GM18511 (cell line): ENCODE results near the gene TMC7.

ENCODE experiments used
- ATAC-seq: cut with Tn5 transposase; IDR thresholded peaks from one replicate; pipeline ENCODE4 v1.9.1; 2021; ENCODE audit warnings: mild to moderate bottlenecking, moderate library complexity; ENCODE audit not compliant: unreplicated experiment

TMC7 gene

DNA sequence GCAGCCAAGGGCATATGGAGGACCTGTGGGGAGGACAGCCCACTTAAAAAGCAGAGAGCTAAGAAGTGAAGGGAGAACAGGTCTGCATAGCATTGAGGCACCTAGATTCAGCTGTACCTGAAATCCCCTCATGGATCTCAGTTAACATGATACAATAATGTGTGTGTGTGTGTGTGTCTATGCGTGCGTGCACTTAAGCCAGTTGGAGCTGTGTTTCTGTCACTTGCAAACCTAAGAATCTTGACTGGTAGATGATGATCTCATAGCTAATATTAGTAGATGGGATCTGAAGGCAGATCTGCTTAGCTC lies 128.3 kb downstream of the TMC7 start:
- ATAC-seq, result no peak
